Mucosa of descending colon (tissue), 3 donors: ENCODE measurements around the gene SH3TC2. TPM values are rescaled to one million over a fixed set of nuclear protein-coding genes. Genes with fewer than 3 reads are reported as not detected.

Experiments used
- ATAC-seq: fragments of 200-7000 bp; cut with Tn5 transposase; one replicate; pipeline ENCODE4 v1.9.1; 2020; ENCODE audit warnings: mild to moderate bottlenecking, moderate library complexity
- DNase-seq, 3 donors: peaks; one replicate each; pipeline ENCODE4 v3.0.0-alpha.2; 2020
- H3K36me3 ChIP-seq: fragments of 200-600 bp; one replicate; pipeline ENCODE4 v1.8.0; 2021; ENCODE audit warnings: low read depth, mild to moderate bottlenecking
- H3K4me1 ChIP-seq: fragments of 200-600 bp; one replicate; pipeline ENCODE4 v1.8.0; 2021; ENCODE audit warnings: low read depth, mild to moderate bottlenecking
- H3K4me3 ChIP-seq: fragments of 200-600 bp; one replicate; pipeline ENCODE4 v1.8.0; 2021; ENCODE audit warnings: mild to moderate bottlenecking
- H3K9me3 ChIP-seq: fragments of 200-600 bp; one replicate; pipeline ENCODE4 v1.8.0; 2021; ENCODE audit warnings: mild to moderate bottlenecking
- CTCF ChIP-seq: fragments of 200-600 bp; IDR thresholded peaks from one replicate; pipeline ENCODE4 v1.8.0; 2022; ENCODE audit warnings: antibody characterized with exemption, mild to moderate bottlenecking
- intact Hi-C, 2 donors: fragments of 100-400 bp; cut with DNase I in 1 of 2; cut with micrococcal nuclease in 1 of 2; formaldehyde crosslinking; loops; one replicate each; pipeline versions ENCODE4 v1.11.0 to v1.11.1; 2022; cut with DNase I, micrococcal nuclease
- total RNA-seq, 3 donors: library from RNA; stranded (reverse); fragmentation: NEBNext Ultra II Directional in 2 of 3; extraction: Animal tissue kit (Norgen Biotek cat#: 25700) in 2 of 3; gene quantifications; one replicate each; pipeline versions ENCODE4 v1.2.1 to v1.2.4, GENCODE V29; 2021 to 2023
- donor health status: DM: no; HTN: no; CAD: no; lungs with moderate emphysema.
- donor health status: DM: no; HTN: no; CAD: no.
- donor health status: DM: no; HTN: yes; CAD: no.

SH3TC2 gene
- total RNA-seq, 3 donors from 2014 or later = 1.3 to 3.9 (median 2.2) TPM

- no peaks in the 10 kb centered on the region for H3K9me3 ChIP-seq
- TF ChIP-seq CTCF = no peak
- DNase-seq (no peak), ATAC-seq (no peak)
- H3K4me3 ChIP-seq = no peak overlapping the region
- no peaks in the 10 kb centered on the region for H3K4me1 ChIP-seq
- H3K36me3 ChIP-seq = no peaks in the 10 kb centered on the region
- intact Hi-C loops = no loop called here
Observed at GRCh38 chr5:149044453-149045088, 18.3 kb downstream of the SH3TC2 start.

- intact Hi-C loops = no loop called here
- DNase-seq = no peak
- Histone ChIP-seq H3K36me3 (no peaks in the 10 kb centered on the region), H3K9me3 (no peaks in the 10 kb centered on the region), H3K4me1 (no peaks in the 10 kb centered on the region), H3K4me3 (no peak overlapping the region)
- TF ChIP-seq CTCF = no peak
- ATAC-seq = no peak
Observed at GRCh38 chr5:149043641-149044040, 19.2 kb downstream of the SH3TC2 start.

DNA sequence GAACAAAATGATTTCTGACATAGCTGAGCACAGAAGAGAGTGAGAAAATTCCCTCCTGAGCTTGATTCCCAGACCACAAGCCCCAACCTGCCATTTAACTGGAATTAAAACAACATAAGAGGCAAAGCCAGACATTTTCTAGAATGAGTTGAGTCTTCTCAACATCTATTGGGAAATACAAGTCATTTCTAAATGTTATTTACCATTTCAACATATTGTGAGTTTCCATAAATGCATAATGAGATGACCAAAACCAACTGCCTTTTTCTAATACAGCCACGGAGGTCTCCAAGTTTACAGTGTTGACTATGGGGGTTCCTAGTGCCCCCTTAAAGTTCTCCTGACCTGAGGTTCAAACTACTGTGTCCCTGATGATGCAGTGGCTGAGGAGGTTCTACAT lies 20.0 kb downstream of the SH3TC2 start:
- Histone ChIP-seq H3K36me3 (no peaks in the 10 kb centered on the region), H3K4me1 (no peaks in the 10 kb centered on the region), H3K9me3 (no peaks in the 10 kb centered on the region), H3K4me3 (no peak overlapping the region)
- DNase-seq (no peak), ATAC-seq (no peak)
- intact Hi-C loops = no loop called here
- no peak for TF ChIP-seq CTCF

GRCh38 chr5:149041242-149041641 lies 21.6 kb downstream of the SH3TC2 start:
- DNase-seq (no peak), ATAC-seq (no peak)
- Histone ChIP-seq H3K4me1 (no peaks in the 10 kb centered on the region), H3K4me3 (no peak overlapping the region), H3K36me3 (no peaks in the 10 kb centered on the region), H3K9me3 (no peaks in the 10 kb centered on the region)
- intact Hi-C loops = no loop called here
- no peak for TF ChIP-seq CTCF

DNA sequence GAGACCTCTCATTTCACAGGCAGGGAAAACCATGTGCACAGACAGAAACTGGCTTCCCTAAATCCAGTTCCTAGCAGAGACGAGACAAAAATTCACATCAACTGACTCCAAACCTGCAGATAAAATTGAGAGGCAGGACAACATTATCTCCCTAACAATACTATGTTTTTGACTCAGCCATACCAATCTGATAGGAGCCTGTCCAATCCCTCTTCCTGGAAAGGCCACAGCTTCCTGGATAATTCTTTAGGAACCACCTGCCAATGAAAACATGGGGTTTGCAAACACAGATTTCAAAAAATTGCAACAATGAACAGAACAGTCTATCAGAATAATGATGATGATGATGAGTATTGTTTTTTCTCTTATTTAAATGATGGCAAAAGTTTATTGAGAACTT lies 22.4 kb downstream of the SH3TC2 start:
- Histone ChIP-seq H3K36me3 (no peaks in the 10 kb centered on the region), H3K4me3 (no peak overlapping the region), H3K9me3 (no peaks in the 10 kb centered on the region), H3K4me1 (no peaks in the 10 kb centered on the region)
- ATAC-seq = no peak
- TF ChIP-seq CTCF = no peak
- intact Hi-C loops = no loop called here
- no peak for DNase-seq

GRCh38 chr5:149039506-149039905 lies 23.4 kb downstream of the SH3TC2 start:
- TF ChIP-seq CTCF = no peak
- intact Hi-C loops = loop anchor here (5.0 to 10.0 kb wide), 2 partner anchors 305 to 597 kb away; no protein-coding TSS in a partner anchor
- ATAC-seq = no peak
- no peak for DNase-seq
- Histone ChIP-seq H3K9me3 (no peaks in the 10 kb centered on the region), H3K4me3 (no peak overlapping the region), H3K36me3 (no peaks in the 10 kb centered on the region), H3K4me1 (no peaks in the 10 kb centered on the region)
